NCI-H1930 (cell line): ENCODE results near the gene ATP6V0A4.

ENCODE experiments used
- DNase-seq, 2 experiments: peaks; one replicate each; lab custom pipeline; 2025; lab: John Stamatoyannopoulos, UW

The ATP6V0A4 gene

GRCh38 chr7:138662076-138662990 is 135.7 kb downstream of the ATP6V0A4 start:
- no peak for DNase-seq

- no peak for DNase-seq
Observed at GRCh38 chr7:138661069-138661635, 136.8 kb downstream of the ATP6V0A4 start.

- DNase-seq: no peak
Observed at GRCh38 chr7:138658889-138659288, 139.1 kb downstream of the ATP6V0A4 start.

GRCh38 chr7:138657854-138658386 is 140.1 kb downstream of the ATP6V0A4 start:
- DNase-seq: no peak

- no peak for DNase-seq
Observed at GRCh38 chr7:138656952-138657351, 141.0 kb downstream of the ATP6V0A4 start.
